ENCODE results near the gene ARHGAP9.

DNA sequence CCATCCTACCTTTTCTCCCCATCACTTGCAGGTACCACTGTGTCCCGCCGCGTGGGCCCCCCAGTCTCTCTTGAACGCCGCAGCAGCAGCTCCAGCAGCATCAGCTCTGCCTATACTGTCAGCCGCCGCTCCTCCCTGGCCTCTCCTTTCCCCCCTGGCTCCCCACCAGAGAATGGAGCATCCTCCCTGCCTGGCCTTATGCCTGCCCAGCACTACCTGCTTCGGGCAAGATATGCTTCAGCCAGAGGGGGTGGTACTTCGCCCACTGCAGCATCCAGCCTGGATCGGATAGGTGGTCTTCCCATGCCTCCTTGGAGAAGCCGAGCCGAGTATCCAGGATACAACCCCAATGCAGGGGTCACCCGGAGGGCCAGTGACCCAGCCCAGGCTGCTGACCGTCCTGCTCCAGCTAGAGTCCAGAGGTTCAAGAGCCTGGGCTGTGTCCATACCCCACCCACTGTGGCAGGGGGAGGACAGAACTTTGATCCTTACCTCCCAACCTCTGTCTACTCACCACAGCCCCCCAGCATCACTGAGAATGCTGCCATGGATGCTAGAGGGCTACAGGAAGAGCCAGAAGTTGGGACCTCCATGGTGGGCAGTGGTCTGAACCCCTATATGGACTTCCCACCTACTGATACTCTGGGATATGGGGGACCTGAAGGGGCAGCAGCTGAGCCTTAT is 9.2 kb downstream of the ARHGAP9 start:
- TF ChIP-seq, protein P1, sequence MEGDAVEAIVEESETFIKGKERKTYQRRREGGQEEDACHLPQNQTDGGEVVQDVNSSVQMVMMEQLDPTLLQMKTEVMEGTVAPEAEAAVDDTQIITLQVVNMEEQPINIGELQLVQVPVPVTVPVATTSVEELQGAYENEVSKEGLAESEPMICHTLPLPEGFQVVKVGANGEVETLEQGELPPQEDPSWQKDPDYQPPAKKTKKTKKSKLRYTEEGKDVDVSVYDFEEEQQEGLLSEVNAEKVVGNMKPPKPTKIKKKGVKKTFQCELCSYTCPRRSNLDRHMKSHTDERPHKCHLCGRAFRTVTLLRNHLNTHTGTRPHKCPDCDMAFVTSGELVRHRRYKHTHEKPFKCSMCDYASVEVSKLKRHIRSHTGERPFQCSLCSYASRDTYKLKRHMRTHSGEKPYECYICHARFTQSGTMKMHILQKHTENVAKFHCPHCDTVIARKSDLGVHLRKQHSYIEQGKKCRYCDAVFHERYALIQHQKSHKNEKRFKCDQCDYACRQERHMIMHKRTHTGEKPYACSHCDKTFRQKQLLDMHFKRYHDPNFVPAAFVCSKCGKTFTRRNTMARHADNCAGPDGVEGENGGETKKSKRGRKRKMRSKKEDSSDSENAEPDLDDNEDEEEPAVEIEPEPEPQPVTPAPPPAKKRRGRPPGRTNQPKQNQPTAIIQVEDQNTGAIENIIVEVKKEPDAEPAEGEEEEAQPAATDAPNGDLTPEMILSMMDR (IDR thresholded peaks at IDR 0.05 in 8 of 11, conservative IDR thresholded peaks at IDR 0.05 in 3 of 11): no peak
- peak in 2 of 3 donors; percentile 15 to 59 for TF ChIP-seq POLR2AphosphoS5 (IDR thresholded peaks at IDR 0.05)
- TF ChIP-seq POLR2A (IDR thresholded peaks at IDR 0.05): no peak
